Measurements from ENCODE around the gene C21orf58.

C21orf58 gene

GRCh38 chr21:46295177-46295770 is 28.4 kb downstream of the C21orf58 start:
- DNase-seq (ENCODE audit: low read depth), result no peak

- DNase-seq (ENCODE audit: low read depth), result no peak
These were observed 29.0 kb downstream of the C21orf58 start for GRCh38 chr21:46294647-46295176.

GRCh38 chr21:46291561-46291960 is 32.1 kb downstream of the C21orf58 start:
- no peak for DNase-seq (ENCODE audit: low read depth)

- no peak for DNase-seq (ENCODE audit: low read depth)
These were observed 34.0 kb downstream of the C21orf58 start for GRCh38 chr21:46289655-46290179.

- no peak for DNase-seq (ENCODE audit: low read depth)
These were observed 36.1 kb downstream of the C21orf58 start for GRCh38 chr21:46287541-46287940.

- DNase-seq (ENCODE audit: low read depth), result no peak
These were observed 37.0 kb downstream of the C21orf58 start for GRCh38 chr21:46286648-46287002.

GRCh38 chr21:46285761-46286647 is 37.7 kb downstream of the C21orf58 start, which contains the start of gene YBEY:
TSS of gene YBEY (plus strand) at chr21:46286342. CDS start at chr21:46286914, 572 bp downstream.
- DNase-seq (ENCODE audit: low read depth), result peak; percentile 68

- DNase-seq (ENCODE audit: low read depth), result no peak
These were observed 38.4 kb downstream of the C21orf58 start, which contains the start of gene MCM3AP for GRCh38 chr21:46285206-46285661. TSS of gene MCM3AP (minus strand) at chr21:46285611. CDS start at chr21:46285286, 325 bp downstream.

- no peak for DNase-seq (ENCODE audit: low read depth)
These were observed 38.9 kb downstream of the C21orf58 start for GRCh38 chr21:46284733-46285132.

GRCh38 chr21:46284077-46284644 is 39.5 kb downstream of the C21orf58 start:
- DNase-seq (ENCODE audit: low read depth), result no peak

GRCh38 chr21:46274797-46275390 is 48.8 kb downstream of the C21orf58 start:
- no peak for DNase-seq (ENCODE audit: low read depth)

GRCh38 chr21:46273341-46273740 is 50.3 kb downstream of the C21orf58 start:
- DNase-seq (ENCODE audit: low read depth), result no peak

GRCh38 chr21:46269466-46269865 is 54.2 kb downstream of the C21orf58 start:
- DNase-seq (ENCODE audit: low read depth), result no peak

GRCh38 chr21:46268371-46268770 is 55.3 kb downstream of the C21orf58 start:
- DNase-seq (ENCODE audit: low read depth), result no peak

- no peak for DNase-seq (ENCODE audit: low read depth)
These were observed 56.7 kb downstream of the C21orf58 start for GRCh38 chr21:46266946-46267345.

- DNase-seq (ENCODE audit: low read depth), result no peak
These were observed 57.7 kb downstream of the C21orf58 start for GRCh38 chr21:46265736-46266525.

GRCh38 chr21:46264690-46265144 is 59.0 kb downstream of the C21orf58 start:
- DNase-seq (ENCODE audit: low read depth), result no peak

GRCh38 chr21:46264046-46264689 is 59.5 kb downstream of the C21orf58 start:
- no peak for DNase-seq (ENCODE audit: low read depth)

- DNase-seq (ENCODE audit: low read depth), result no peak
These were observed 67.1 kb downstream of the C21orf58 start for GRCh38 chr21:46256501-46256994.

GRCh38 chr21:46255758-46256337 is 67.8 kb downstream of the C21orf58 start:
- DNase-seq (ENCODE audit: low read depth), result no peak

All from stimulated activated CD8-positive, alpha-beta memory T cell treated with anti-CD3 and anti-CD28 coated beads, Interleukin-12 subunit alpha, Interleukin-12 subunit beta, amount 100 ng/mL, for 1 hour (primary cell).